Coronary artery (tissue), 2 donors: ENCODE data around the gene GNAT2.

Source experiments
- DNase-seq: peaks from one replicate; pipeline ENCODE4 v3.0.0-alpha.2; 2017; ENCODE audit warnings: low spot score
- H3K27ac ChIP-seq, 2 donors: fragments of 200-600 bp; sonication (generic); one replicate each; pipeline ENCODE4 v1.5.1; 2016 to 2019
- H3K4me3 ChIP-seq: fragments of 200-600 bp; sonication (generic); 2 replicates; pipeline ENCODE4 v1.5.1; 2016; ENCODE audit warnings: mild to moderate bottlenecking, moderate library complexity
- TF ChIP-seq, protein P1 (sequence below): fragments of 200-600 bp; sonication (generic); IDR thresholded peaks from one replicate; pipeline ENCODE4 v1.5.1; 2019; ENCODE audit warnings: antibody characterized with exemption

GNAT2 gene

DNA sequence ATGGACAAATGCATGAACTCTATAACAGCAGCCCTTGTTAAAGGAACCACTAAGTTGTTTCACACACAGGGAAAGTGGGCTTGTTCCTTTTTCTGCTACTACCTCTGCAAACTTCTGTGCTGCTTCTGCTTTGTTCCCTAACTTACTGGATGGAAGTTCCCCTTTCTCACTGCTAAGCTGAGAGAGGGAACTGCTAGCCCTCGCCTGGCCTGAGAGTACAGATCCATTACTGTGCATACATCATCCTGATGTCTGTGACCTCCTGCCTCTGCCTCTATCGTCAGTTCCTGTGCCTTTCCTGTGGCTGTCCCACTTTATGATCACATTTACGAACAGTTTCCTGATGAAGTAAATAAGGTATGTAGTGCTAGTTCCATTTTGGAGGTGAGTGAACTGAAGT is 3.5 kb downstream of the GNAT2 start:
- no peak overlapping the region for H3K4me3 ChIP-seq
- no peak for DNase-seq
- H3K27ac ChIP-seq = peak overlapping the region in 1 of 2 donors; percentile 57
- TF ChIP-seq, protein P1, sequence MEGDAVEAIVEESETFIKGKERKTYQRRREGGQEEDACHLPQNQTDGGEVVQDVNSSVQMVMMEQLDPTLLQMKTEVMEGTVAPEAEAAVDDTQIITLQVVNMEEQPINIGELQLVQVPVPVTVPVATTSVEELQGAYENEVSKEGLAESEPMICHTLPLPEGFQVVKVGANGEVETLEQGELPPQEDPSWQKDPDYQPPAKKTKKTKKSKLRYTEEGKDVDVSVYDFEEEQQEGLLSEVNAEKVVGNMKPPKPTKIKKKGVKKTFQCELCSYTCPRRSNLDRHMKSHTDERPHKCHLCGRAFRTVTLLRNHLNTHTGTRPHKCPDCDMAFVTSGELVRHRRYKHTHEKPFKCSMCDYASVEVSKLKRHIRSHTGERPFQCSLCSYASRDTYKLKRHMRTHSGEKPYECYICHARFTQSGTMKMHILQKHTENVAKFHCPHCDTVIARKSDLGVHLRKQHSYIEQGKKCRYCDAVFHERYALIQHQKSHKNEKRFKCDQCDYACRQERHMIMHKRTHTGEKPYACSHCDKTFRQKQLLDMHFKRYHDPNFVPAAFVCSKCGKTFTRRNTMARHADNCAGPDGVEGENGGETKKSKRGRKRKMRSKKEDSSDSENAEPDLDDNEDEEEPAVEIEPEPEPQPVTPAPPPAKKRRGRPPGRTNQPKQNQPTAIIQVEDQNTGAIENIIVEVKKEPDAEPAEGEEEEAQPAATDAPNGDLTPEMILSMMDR = no peak

DNA sequence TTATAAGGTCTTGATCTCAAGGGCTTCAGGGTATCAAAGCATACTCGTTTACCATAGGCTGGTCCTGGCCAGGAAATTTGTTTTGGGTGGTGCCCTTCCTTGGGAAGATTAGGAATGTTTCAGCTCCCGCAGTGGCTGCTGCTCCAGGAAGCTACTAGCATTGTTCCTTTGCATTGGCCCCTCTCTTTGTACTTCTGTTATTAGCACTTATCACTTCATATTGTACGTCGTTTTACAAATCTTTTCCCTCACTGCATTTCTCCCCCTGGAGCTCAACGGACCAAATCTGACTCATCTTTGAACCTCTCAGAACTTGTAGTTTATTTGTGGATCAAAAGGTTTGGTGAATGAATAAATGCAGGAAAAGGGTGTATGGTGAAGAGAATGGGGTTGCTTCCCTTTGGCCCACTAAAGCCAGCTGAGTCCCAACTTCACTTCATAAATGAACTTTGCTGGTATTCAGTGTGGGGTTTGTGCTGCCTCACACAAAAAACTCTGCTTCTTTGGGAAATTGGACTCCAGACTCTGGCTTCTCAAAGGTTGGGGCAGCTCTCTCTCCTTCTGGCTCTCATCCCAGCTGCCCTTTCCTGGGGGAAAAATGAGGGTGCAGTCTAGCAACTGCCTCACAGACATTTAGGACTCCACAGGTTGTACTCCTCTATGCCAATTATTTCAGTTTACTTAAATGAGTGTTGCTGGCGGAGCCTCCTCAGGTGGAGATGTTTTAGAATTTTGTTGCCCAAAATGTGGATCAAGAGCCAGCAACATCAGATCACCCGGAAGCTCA is 5.9 kb downstream of the GNAT2 start:
- DNase-seq = no peak
- Histone ChIP-seq H3K4me3 (no peak overlapping the region), H3K27ac (no peak overlapping the region)
- TF ChIP-seq, protein P1 = no peak

- TF ChIP-seq, protein P1 = no peak
- no peak overlapping the region for H3K4me3 ChIP-seq
- no peak for DNase-seq
- H3K27ac ChIP-seq = no peak overlapping the region
Observed at GRCh38 chr1:109611308-109611990, 8.0 kb downstream of the GNAT2 start.

- TF ChIP-seq, protein P1 = no peak
- no peak for DNase-seq
- Histone ChIP-seq H3K4me3 (no peak overlapping the region), H3K27ac (no peak overlapping the region)
Observed at GRCh38 chr1:109610609-109611307, 8.7 kb downstream of the GNAT2 start.

GRCh38 chr1:109609881-109610280 is 9.5 kb downstream of the GNAT2 start:
- H3K27ac ChIP-seq = no peak overlapping the region
- DNase-seq = no peak
- H3K4me3 ChIP-seq = no peak overlapping the region
- TF ChIP-seq, protein P1 = no peak

- DNase-seq = no peak
- Histone ChIP-seq H3K4me3 (no peak overlapping the region), H3K27ac (no peak overlapping the region)
- TF ChIP-seq, protein P1 = no peak
Observed at GRCh38 chr1:109605381-109605780, 14.0 kb downstream of the GNAT2 start.
